IPS-NIHi11 (cell line): ENCODE measurements around the gene SMTNL1.
"Not testable (repeated sequence)": the region's sequence is repeated elsewhere in the genome, so short reads cannot be mapped to it uniquely, and the experiment has no call there.

ENCODE experiments used
- DNase-seq: peaks from one replicate; pipeline ENCODE4 v3.0.0; 2012; ENCODE audit warnings: mixed read lengths, low spot score

Gene SMTNL1

GRCh38 chr11:57511741-57512430 lies 25.5 kb upstream of the SMTNL1 start:
- DNase-seq = no peak

GRCh38 chr11:57512646-57513451 lies 24.5 kb upstream of the SMTNL1 start:
- DNase-seq = no peak

- DNase-seq = no peak
These were observed 24.0 kb upstream of the SMTNL1 start for GRCh38 chr11:57513452-57513795.

- DNase-seq = peak; percentile 61
These were observed 23.4 kb upstream of the SMTNL1 start for GRCh38 chr11:57513911-57514537.

- peak; percentile 73 for DNase-seq
These were observed 22.7 kb upstream of the SMTNL1 start for GRCh38 chr11:57514538-57515331.

- DNase-seq = peak; percentile 63
These were observed 21.9 kb upstream of the SMTNL1 start, which contains the start of gene SLC43A1 for GRCh38 chr11:57515332-57516060. SLC43A1 (minus strand) TSS chr11:57515702; CDS start chr11:57514111, 1,591 bp downstream.

GRCh38 chr11:57516061-57516443 lies 21.3 kb upstream of the SMTNL1 start:
- DNase-seq = no peak

GRCh38 chr11:57521116-57521515 lies 16.3 kb upstream of the SMTNL1 start:
- no peak for DNase-seq

- DNase-seq = no peak
These were observed 14.0 kb upstream of the SMTNL1 start for GRCh38 chr11:57523419-57523818.

- peak; percentile 58 for DNase-seq
These were observed 10.3 kb upstream of the SMTNL1 start for GRCh38 chr11:57527056-57527631.

GRCh38 chr11:57529012-57529411 lies 8.4 kb upstream of the SMTNL1 start:
- no peak for DNase-seq

GRCh38 chr11:57530215-57530595 lies 7.2 kb upstream of the SMTNL1 start:
- DNase-seq = no peak

GRCh38 chr11:57530596-57531507 lies 6.5 kb upstream of the SMTNL1 start, which contains the start of gene TIMM10:
TIMM10 (minus strand) TSS chr11:57530754; CDS start chr11:57530189, 565 bp downstream.
- peak; percentile 94 for DNase-seq

GRCh38 chr11:57534449-57534848 lies 2.9 kb upstream of the SMTNL1 start:
- DNase-seq = not testable (repeated sequence)

- DNase-seq = no peak
These were observed 1.9 kb downstream of the SMTNL1 start for GRCh38 chr11:57539342-57539741.

GRCh38 chr11:57541169-57541568 lies 3.8 kb downstream of the SMTNL1 start:
- no peak for DNase-seq

GRCh38 chr11:57542582-57542981 lies 5.2 kb downstream of the SMTNL1 start:
- DNase-seq = peak; percentile 13

- DNase-seq = peak; percentile 33
These were observed 6.2 kb downstream of the SMTNL1 start for GRCh38 chr11:57543593-57543992.

- DNase-seq = no peak
These were observed 7.2 kb downstream of the SMTNL1 start for GRCh38 chr11:57544566-57544965.

- peak; percentile 12 for DNase-seq
These were observed 8.5 kb downstream of the SMTNL1 start for GRCh38 chr11:57545883-57546282.
